ENCODE data around the gene ADAM12.

- TF ChIP-seq CTCF (IDR thresholded peaks at IDR 0.05 in 2 of 3, conservative IDR thresholded peaks at IDR 0.05 in 1 of 3; ENCODE audit: borderline replicate concordance in 1 of 3, insufficient read depth in 1 of 3, low read depth in 2 of 3, low read length in 2 of 3) = no peak
- no peak for TF ChIP-seq POLR2AphosphoS5 (IDR thresholded peaks at IDR 0.05; ENCODE audit: low read depth, low read length)
- TF ChIP-seq JUND (IDR thresholded peaks at IDR 0.05) = no peak
- TF ChIP-seq ZFX (IDR thresholded peaks at IDR 0.05) = no peak
- TF ChIP-seq CEBPB (IDR thresholded peaks at IDR 0.05; ENCODE audit: low read depth) = no peak
- TF ChIP-seq EZH2phosphoT487 (IDR thresholded peaks at IDR 0.05; ENCODE audit: borderline replicate concordance) = no peak
- no peak for TF ChIP-seq MAX (IDR thresholded peaks at IDR 0.05)
- no peak for TF ChIP-seq SP1 (IDR thresholded peaks at IDR 0.05; ENCODE audit: low read depth)
- TF ChIP-seq ZNF274 (IDR thresholded peaks at IDR 0.05; ENCODE audit: low read depth, low read length) = no peak
- no peak for TF ChIP-seq ELF1 (IDR thresholded peaks at IDR 0.05; ENCODE audit: borderline replicate concordance, low read depth)
Observed at GRCh38 chr10:126243971-126244370, 144.3 kb downstream of the ADAM12 start.
